ENCODE results near the gene CAPS.

- TF ChIP-seq CTCF (IDR thresholded peaks at IDR 0.05) (no peak), EZH2 (IDR thresholded peaks at IDR 0.05) (no peak), EZH2phosphoT487 (IDR thresholded peaks at IDR 0.05) (no peak)
Measured at GRCh38 chr19:5955636-5955935, 41.5 kb downstream of the CAPS start.

Data from neural progenitor cell (in vitro differentiated cells).